HG03039 (cell line): ENCODE measurements around the gene MZT2B.
"Not testable (repeated sequence)": the region's sequence is repeated elsewhere in the genome, so short reads cannot be mapped to it uniquely, and the experiment has no call there.

Source experiments
- ATAC-seq: cut with Tn5 transposase; IDR thresholded peaks from one replicate; pipeline ENCODE4 v1.9.1; 2021; ENCODE audit warnings: mild to moderate bottlenecking, moderate library complexity; ENCODE audit not compliant: unreplicated experiment

MZT2B gene

DNA sequence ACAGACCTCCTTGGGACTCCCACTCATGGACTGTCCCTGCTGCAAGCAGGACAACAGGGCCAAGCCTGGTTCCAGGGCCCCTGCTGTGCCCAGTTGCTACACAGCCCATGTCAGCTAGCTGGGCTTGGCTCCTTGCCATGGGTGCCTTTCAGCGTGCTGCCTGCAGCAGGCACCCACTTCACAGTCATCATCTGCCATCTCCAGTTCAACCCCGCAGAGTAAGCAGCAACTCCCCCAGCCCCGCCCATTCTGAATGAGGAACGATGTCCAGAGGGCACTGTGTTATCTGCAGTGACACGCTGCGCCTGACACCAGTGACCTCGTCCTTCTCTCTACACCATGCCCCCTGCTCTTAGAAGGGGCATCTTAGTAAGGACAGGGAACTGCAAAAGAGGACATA, 20.5 kb downstream of the MZT2B start:
- ATAC-seq, result not testable (repeated sequence)

DNA sequence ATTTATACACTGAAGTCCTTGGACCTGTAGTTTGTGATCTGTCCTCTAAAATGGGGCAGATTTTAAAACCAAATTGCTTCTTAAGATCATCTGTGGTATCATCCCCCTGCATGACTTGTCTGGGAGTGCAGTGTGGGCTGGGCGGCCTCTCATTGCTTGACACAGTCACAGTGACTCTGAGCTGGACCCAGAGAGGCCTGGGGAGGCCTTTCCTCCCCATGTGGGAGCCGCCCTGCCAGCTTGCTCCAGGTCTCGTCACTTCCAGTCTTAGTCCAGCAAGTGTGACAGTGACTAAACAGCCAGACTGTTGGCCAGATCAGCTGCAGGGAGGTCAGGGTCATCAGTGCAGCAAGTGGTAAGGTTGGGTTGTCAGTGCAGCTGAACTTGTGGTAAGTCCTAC, 21.1 kb downstream of the MZT2B start:
- not testable (repeated sequence) for ATAC-seq

DNA sequence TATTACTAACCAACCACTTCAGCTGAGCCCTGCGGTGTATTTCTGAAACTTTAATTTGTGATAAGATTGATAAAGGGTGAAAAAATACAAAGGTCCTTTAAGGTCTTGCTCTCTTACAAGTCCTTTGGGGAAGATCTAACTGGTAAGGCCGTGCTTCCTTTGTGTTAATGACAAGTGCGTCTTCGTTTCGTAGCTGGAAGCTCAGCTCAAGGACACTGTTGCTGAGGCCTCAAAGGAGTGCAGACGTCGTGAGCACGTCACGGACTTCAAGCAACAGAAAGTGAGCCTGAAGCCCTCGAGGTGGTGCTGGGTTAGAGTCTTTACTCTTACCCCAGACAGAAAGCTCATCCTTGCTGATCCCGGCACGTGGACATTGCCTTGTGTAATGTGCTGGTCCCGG, 25.0 kb downstream of the MZT2B start:
- ATAC-seq, result not testable (repeated sequence)

DNA sequence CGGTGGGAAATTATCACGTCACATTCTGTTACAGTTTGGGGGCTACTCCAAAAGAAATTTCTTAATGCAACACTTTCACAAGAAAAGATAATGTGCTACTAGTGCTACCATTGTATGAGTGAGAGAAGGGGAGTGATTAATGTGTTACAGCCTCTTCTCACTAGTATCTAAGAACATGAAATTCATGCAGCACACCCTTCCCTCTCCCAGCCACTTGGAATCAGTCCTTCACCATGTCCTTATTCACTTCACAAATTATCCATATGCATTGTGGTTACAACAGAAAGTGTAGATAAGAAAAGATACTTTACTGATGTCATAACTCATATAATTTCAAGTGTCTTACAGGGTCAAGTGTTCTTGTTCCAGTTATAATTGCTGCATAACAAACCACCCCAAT, 37.1 kb downstream of the MZT2B start:
- not testable (repeated sequence) for ATAC-seq

DNA sequence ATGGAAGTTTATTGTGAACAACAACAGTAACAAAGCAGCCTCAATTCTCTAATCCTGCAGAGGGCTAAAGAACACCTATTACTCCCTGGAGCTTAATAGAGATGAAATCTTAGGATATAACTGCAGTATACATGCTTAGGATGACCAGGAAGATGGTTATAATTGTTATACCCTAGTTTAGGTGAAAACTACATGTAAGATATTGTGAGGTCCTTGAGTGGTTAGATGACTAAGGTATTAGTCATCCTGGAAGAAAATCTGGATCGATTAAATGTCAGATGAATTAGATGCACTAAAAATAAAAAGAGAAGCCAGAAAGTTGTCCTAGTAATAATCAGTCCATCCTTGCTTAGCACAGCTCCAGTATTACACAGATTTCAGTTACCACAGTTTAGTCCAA, 38.4 kb downstream of the MZT2B start:
- ATAC-seq, result not testable (repeated sequence)

DNA sequence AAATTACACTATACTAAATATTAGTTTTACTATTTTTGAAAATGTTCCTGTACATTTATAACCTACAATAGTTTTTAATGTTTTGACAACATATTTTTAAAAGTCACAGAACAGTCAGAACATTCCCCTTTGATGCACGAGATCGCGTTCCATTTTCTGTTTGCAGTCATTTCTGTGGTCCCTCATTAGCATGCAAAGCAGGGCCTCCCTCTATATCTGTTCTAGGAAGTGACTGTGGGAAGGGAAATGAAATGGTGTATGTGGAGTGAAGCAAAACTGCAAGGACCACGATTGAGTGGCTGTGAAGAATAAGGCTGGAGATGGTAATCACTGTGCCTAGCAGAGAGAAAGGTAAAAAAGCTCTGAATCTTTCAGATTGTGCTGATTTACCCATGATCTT, 40.5 kb downstream of the MZT2B start:
- peak; percentile 85 for ATAC-seq

DNA sequence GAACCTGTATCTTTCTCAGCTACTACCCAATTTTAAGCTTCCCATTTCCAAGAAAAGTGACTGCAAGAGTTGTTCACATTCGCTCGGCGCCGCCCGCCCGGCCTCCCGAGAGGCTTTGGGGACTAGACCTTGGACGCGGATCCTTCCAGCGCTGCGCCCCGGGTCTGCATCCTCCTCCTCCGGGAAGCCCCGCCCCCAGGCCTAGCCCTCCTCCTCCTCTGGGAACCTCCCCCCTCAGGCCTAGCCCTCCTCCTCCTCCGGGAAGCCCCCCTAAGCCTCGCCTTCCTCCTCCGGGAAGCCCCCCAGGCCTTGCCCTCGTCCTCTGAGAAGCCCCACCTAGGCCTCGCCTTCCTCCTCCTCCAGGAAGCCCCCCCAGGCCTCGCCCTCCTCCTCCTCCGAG, 45.9 kb downstream of the MZT2B start:
- ATAC-seq, result not testable (repeated sequence)

DNA sequence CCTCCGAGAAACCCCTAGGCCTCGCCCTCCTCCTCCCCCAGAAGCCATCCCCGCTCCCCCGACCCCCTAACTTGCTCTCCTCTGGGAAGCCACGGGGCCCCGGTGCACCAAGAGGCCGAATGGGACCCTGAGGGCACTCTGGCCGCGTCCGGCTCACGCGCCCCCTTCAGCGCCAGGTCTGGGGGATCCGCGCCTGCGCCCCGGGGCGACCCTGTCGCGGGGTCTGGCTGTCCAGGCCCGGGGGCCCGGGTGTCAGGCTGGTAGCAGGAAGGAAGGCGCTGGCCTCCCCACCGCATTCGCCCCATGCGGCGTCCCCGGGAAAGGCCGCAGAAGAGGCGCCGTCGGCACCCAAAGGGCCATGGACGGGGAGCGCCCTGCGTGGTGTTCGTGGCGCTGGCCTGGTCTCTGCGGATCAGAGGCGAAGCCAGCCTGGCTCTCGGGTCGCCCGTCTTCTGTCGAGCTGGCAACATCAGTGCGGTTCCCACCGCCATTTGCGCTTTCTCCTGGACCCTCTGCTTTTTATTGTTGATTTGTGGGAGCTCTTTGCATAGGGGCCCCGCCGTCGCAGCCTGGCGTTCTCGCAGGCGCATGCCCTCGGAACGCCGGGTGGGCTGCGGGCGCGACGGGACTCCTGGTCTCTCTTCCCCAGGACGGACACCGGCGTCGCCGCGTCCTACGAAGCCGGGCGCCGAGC, 46.6 kb downstream of the MZT2B start:
- ATAC-seq, result not testable (repeated sequence)

DNA sequence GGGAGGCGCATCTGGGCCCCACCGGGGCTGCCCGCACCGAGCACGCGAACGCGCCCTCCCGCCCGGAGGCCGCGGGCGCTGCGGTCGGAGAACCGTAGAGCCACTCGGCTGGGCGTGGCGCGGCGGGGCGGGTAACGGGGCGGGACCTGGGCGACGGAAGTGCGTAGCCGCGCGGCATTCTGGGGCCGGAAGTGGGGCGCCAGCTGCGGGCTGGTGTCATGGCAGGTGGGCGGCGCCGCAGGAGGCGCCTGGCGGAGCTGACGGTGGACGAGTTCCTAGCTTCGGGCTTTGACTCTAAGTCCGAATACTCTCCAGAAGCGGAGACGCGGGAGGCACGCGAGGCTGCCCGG, 47.1 kb downstream of the MZT2B start:
- not testable (repeated sequence) for ATAC-seq

DNA sequence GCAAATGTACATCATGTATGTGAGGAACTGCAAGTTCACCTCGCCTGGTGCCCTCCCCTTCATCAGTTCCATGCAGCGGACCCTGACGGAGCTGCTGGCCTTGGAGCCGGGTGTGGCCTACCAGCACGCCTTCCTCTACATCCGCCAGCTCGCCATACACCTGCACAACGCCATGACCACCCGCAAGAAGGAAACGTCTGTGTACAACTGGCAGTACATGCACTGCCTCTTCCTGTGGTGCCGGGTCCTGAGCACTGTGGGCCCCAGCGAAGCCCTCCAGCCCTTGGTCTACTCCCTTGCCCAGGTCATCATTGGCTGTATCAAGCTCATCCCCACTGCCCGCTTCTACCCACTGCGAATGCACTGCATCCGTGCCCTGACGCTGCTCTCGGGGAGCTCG, 48.3 kb downstream of the MZT2B start:
- ATAC-seq, result not testable (repeated sequence)

DNA sequence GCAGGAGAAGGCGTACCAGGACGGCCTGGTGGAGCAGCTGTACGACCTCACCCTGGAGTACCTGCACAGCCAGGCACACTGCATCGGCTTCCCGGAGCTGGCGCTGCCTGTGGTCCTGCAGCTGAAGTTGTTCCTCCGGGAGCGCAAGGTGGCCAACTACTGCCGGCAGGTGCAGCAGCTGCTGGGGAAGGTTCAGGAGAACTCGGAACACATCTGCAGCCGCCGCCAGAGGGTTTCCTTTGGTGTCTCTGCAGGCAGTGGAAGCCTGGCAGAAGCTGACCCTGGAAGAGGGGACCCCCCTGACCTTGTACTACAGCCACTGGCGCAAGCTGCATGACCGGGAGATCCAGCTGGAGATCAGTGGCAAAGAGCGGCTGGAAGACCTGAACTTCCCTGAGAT, 48.8 kb downstream of the MZT2B start:
- ATAC-seq, result not testable (repeated sequence)

DNA sequence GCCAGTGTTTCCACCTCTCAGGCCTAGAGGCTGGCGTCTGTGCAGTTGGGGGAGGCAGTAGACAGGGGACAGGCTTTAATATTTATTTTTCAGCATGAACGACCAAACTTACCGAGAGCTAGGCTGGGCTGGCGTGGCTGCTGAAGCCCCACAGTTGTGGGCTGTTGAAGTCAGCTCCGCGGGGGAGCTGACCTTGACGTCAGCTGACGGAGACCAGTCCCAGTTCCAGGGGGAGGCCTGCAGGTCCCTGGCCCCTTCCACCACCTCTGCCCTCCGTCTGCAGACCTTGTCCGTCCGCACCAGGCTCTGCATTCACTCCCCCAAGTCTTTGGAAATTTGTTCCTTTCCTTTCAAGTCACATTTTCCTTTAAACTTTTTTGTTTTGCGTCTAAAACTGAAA, 49.6 kb downstream of the MZT2B start:
- ATAC-seq, result no peak

DNA sequence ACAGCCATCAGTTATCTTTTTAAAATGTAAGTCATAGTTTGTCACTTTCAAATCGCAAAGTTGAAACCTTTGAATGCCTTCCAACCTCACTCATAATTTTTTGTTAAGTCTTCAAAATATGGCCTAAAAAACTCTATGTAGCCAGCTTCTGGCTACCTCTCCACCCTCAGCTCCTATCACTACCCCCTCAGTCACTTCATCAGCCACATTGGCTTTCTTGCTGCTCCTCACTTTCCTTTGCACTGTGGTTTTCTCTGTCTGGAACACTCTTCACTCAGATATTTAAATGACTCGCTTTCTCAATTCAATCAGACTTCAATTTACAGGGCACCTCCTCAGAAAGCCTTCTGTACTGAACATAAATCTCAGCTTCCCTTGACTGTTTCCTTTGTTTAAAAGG, 51.0 kb downstream of the MZT2B start:
- ATAC-seq, result not testable (repeated sequence)

DNA sequence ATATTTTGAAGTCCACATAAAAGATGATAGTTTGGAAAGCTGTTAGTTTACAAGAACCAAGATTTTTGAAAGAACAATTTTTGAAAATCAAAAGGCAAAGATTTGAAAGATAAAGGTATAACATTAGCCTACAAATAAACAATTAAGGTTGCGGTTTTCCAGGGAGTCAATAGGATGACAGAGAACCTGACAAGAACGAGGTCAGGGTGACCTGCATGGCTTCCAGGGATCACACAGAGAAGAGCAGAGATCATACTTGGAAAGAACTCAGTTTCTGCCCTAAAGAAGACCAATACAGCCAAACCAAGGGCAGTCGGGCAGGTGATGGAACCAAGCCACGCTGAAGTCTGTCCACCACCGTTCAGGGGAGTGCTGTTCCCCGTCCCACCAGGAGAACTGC, 57.5 kb downstream of the MZT2B start:
- not testable (repeated sequence) for ATAC-seq
